CD4-positive, CD25-positive, alpha-beta regulatory T cell (primary cell): ENCODE results near the gene PSMC2. TPM values are rescaled to one million over a fixed set of nuclear protein-coding genes. Genes with fewer than 3 reads are reported as not detected.
"Not testable (repeated sequence)": the region's sequence is repeated elsewhere in the genome, so short reads cannot be mapped to it uniquely, and the experiment has no call there.

ENCODE experiments used
- ATAC-seq, 2 donors: fragments of 150-1000 bp; cut with Tn5 transposase; one replicate each; pipeline ENCODE4 v1.10.0; 2021; ENCODE audit warnings: low read depth in 2 of 2, moderate number of reproducible peaks in 2 of 2, moderate library complexity in 1 of 2
- DNase-seq, 3 donors: peaks; one replicate each; pipeline versions ENCODE4 v3.0.0 to v3.0.0-alpha.2; 2012 to 2022; ENCODE audit warnings: mixed read lengths in 1 of 3
- H3K27ac ChIP-seq: one replicate; pipeline ENCODE4 v1.7.0; 2013; ENCODE audit warnings: mild to moderate bottlenecking, low read length; ENCODE audit not compliant: insufficient read depth, poor library complexity, severe bottlenecking
- H3K27me3 ChIP-seq: one replicate; pipeline ENCODE4 v1.7.0; 2013; ENCODE audit warnings: low read length; ENCODE audit not compliant: control insufficient read depth, insufficient read depth
- H3K36me3 ChIP-seq: one replicate; pipeline ENCODE4 v1.7.0; 2013; ENCODE audit warnings: mild to moderate bottlenecking, low read length, moderate library complexity; ENCODE audit not compliant: control insufficient read depth, insufficient read depth
- H3K4me1 ChIP-seq: 2 replicates; pipeline ENCODE4 v1.7.0; 2013; ENCODE audit warnings: mild to moderate bottlenecking, low read length; ENCODE audit not compliant: insufficient read depth, control insufficient read depth, poor library complexity, severe bottlenecking
- H3K4me3 ChIP-seq: one replicate; pipeline ENCODE4 v1.7.0; 2013; ENCODE audit warnings: low read depth, mild to moderate bottlenecking, low read length, moderate library complexity
- H3K9me3 ChIP-seq, 2 experiments: 1 replicate in 1 of 2; 2 replicates in 1 of 2; pipeline ENCODE4 v1.7.0; 2013; ENCODE audit warnings: low read length in 2 of 2, mild to moderate bottlenecking in 1 of 2, moderate library complexity in 1 of 2; ENCODE audit not compliant: control insufficient read depth in 2 of 2
- H3K27ac Mint-ChIP-seq, 3 donors: one replicate each; pipeline ENCODE4 v1.8.0; 2020 to 2022; ENCODE audit warnings: mild to moderate bottlenecking in 3 of 3, mixed read lengths in 3 of 3, moderate library complexity in 2 of 3
- H3K27me3 Mint-ChIP-seq: one replicate; pipeline ENCODE4 v1.8.0; 2022; ENCODE audit warnings: mild to moderate bottlenecking, mixed read lengths
- H3K36me3 Mint-ChIP-seq: one replicate; pipeline ENCODE4 v1.8.0; 2020; ENCODE audit warnings: mixed read lengths
- H3K4me1 Mint-ChIP-seq, 4 donors: one replicate each; pipeline ENCODE4 v1.8.0; 2020 to 2022; ENCODE audit warnings: mixed read lengths in 4 of 4, mild to moderate bottlenecking in 1 of 4
- H3K4me3 Mint-ChIP-seq, 4 donors: one replicate each; pipeline ENCODE4 v1.8.0; 2020 to 2022; ENCODE audit warnings: mild to moderate bottlenecking in 4 of 4, mixed read lengths in 4 of 4, moderate library complexity in 3 of 4
- H3K9me3 Mint-ChIP-seq, 7 donors: one replicate each; pipeline ENCODE4 v1.8.0; 2020 to 2022; ENCODE audit warnings: mixed read lengths in 7 of 7, mild to moderate bottlenecking in 3 of 7, moderate library complexity in 2 of 7
- polyA plus RNA-seq, 4 donors: library from polyadenylated mRNA; unstranded; fragments of 300-500 nt; fragmentation: Illumina TruSeq; gene quantifications; one replicate each; pipeline ENCODE4 v1.2.3, GENCODE V29; 2021
- total RNA-seq: library from RNA; stranded (reverse); gene quantifications from one replicate; pipeline ENCODE4 v1.2.3, GENCODE V29; 2022

PSMC2 gene
- total and polyA plus RNA-seq, 5 donors from 2014 or later: 84.3 to 214 (median 172) TPM

- Histone ChIP-seq H3K36me3 (no peaks in the 10 kb centered on the region), H3K9me3 (no peaks in the 10 kb centered on the region), H3K4me3 (no peak overlapping the region), H3K27ac (no peak overlapping the region), H3K4me1 (no peaks in the 10 kb centered on the region), H3K27me3 (peaks cover 6% of the 10 kb centered on the region)
- Mint-ChIP-seq H3K27ac (no peak overlapping the region), H3K27me3 (peaks cover 6% of the 10 kb centered on the region), H3K9me3 (peaks cover 0 to 3% (median 0%) of the 10 kb centered on the region in 7 donors), H3K4me3 (no peak overlapping the region), H3K36me3 (no peaks in the 10 kb centered on the region), H3K4me1 (no peaks in the 10 kb centered on the region)
- no peak for DNase-seq
- no peak for ATAC-seq
These were observed 43.7 kb downstream of the PSMC2 start for GRCh38 chr7:103391150-103391549.

- Mint-ChIP-seq H3K27ac (no peak overlapping the region), H3K9me3 (peaks cover 0 to 3% (median 0%) of the 10 kb centered on the region in 7 donors), H3K36me3 (no peaks in the 10 kb centered on the region), H3K4me1 (no peaks in the 10 kb centered on the region), H3K27me3 (peaks cover 3% of the 10 kb centered on the region), H3K4me3 (no peak overlapping the region)
- no peak for DNase-seq
- no peak overlapping the region for H3K27ac ChIP-seq
- peaks cover 6% of the 10 kb centered on the region for H3K27me3 ChIP-seq
- H3K4me1 ChIP-seq: no peaks in the 10 kb centered on the region
- H3K4me3 ChIP-seq: no peak overlapping the region
- H3K9me3 ChIP-seq: no peaks in the 10 kb centered on the region
- no peaks in the 10 kb centered on the region for H3K36me3 ChIP-seq
- ATAC-seq: no peak
These were observed 44.5 kb downstream of the PSMC2 start for GRCh38 chr7:103391976-103392375.

- no peaks in the 10 kb centered on the region for H3K4me1 Mint-ChIP-seq
- peaks cover 0 to 2% (median 0%) of the 10 kb centered on the region in 7 donors for H3K9me3 Mint-ChIP-seq
- ATAC-seq: no peak
- no peaks in the 10 kb centered on the region for H3K36me3 ChIP-seq
- H3K27me3 ChIP-seq: peaks cover under 1% of the 10 kb centered on the region
- DNase-seq: no peak
- peaks cover 5% of the 10 kb centered on the region for H3K27me3 Mint-ChIP-seq
- no peak overlapping the region for H3K27ac ChIP-seq
- H3K36me3 Mint-ChIP-seq: no peaks in the 10 kb centered on the region
- no peak overlapping the region for H3K4me3 ChIP-seq
- no peak overlapping the region for H3K4me3 Mint-ChIP-seq
- no peaks in the 10 kb centered on the region for H3K9me3 ChIP-seq
- H3K4me1 ChIP-seq: no peaks in the 10 kb centered on the region
- H3K27ac Mint-ChIP-seq: no peak overlapping the region
These were observed 47.1 kb downstream of the PSMC2 start for GRCh38 chr7:103394566-103394965.

GRCh38 chr7:103395071-103395470 is 47.6 kb downstream of the PSMC2 start:
- Histone ChIP-seq H3K27ac (no peak overlapping the region), H3K36me3 (no peaks in the 10 kb centered on the region), H3K9me3 (no peaks in the 10 kb centered on the region), H3K27me3 (no peaks in the 10 kb centered on the region), H3K4me3 (no peak overlapping the region), H3K4me1 (no peaks in the 10 kb centered on the region)
- DNase-seq: no peak
- Mint-ChIP-seq H3K4me3 (no peak overlapping the region), H3K36me3 (no peaks in the 10 kb centered on the region), H3K27ac (no peak overlapping the region), H3K27me3 (peaks cover 5% of the 10 kb centered on the region), H3K9me3 (peaks cover 0 to 2% (median 0%) of the 10 kb centered on the region in 7 donors), H3K4me1 (no peaks in the 10 kb centered on the region)
- ATAC-seq: no peak

- Mint-ChIP-seq H3K4me3 (no peak overlapping the region), H3K27ac (no peak overlapping the region), H3K9me3 (peaks cover 0 to 2% (median 0%) of the 10 kb centered on the region in 7 donors), H3K36me3 (no peaks in the 10 kb centered on the region), H3K4me1 (no peaks in the 10 kb centered on the region), H3K27me3 (peaks cover 5% of the 10 kb centered on the region)
- Histone ChIP-seq H3K4me1 (no peaks in the 10 kb centered on the region), H3K27ac (no peak overlapping the region), H3K27me3 (no peaks in the 10 kb centered on the region), H3K4me3 (no peak overlapping the region), H3K36me3 (no peaks in the 10 kb centered on the region), H3K9me3 (no peaks in the 10 kb centered on the region)
- no peak for DNase-seq
- ATAC-seq: no peak
These were observed 49.0 kb downstream of the PSMC2 start for GRCh38 chr7:103396471-103396870.

- no peaks in the 10 kb centered on the region for H3K36me3 Mint-ChIP-seq
- H3K4me1 ChIP-seq: no peaks in the 10 kb centered on the region
- H3K27me3 ChIP-seq: no peaks in the 10 kb centered on the region
- H3K4me3 Mint-ChIP-seq: no peak overlapping the region
- H3K9me3 Mint-ChIP-seq: peaks cover 0 to 2% (median 0%) of the 10 kb centered on the region in 7 donors
- H3K4me3 ChIP-seq: no peak overlapping the region
- no peak for ATAC-seq
- no peak overlapping the region for H3K27ac ChIP-seq
- peaks cover 17% of the 10 kb centered on the region for H3K27me3 Mint-ChIP-seq
- DNase-seq: no peak
- H3K9me3 ChIP-seq: no peaks in the 10 kb centered on the region
- no peak overlapping the region for H3K27ac Mint-ChIP-seq
- no peaks in the 10 kb centered on the region for H3K36me3 ChIP-seq
- no peaks in the 10 kb centered on the region for H3K4me1 Mint-ChIP-seq
These were observed 51.2 kb downstream of the PSMC2 start for GRCh38 chr7:103398483-103399127.

- not testable (repeated sequence) for H3K27ac Mint-ChIP-seq, H3K9me3 Mint-ChIP-seq, H3K27me3 ChIP-seq, DNase-seq, H3K36me3 ChIP-seq, H3K9me3 ChIP-seq, H3K4me3 ChIP-seq, H3K27ac ChIP-seq, H3K36me3 Mint-ChIP-seq, H3K4me3 Mint-ChIP-seq, H3K4me1 Mint-ChIP-seq, ATAC-seq, H3K4me1 ChIP-seq
- H3K27me3 Mint-ChIP-seq: peaks cover 19% of the 10 kb centered on the region
These were observed 52.2 kb downstream of the PSMC2 start for GRCh38 chr7:103399687-103400086.
